Measurements from ENCODE around the gene OSTF1.

Gene OSTF1

GRCh38 chr9:75085640-75086039 lies 2.7 kb upstream of the OSTF1 start:
- DNase-seq (ENCODE audit: low read depth) = no peak

GRCh38 chr9:75086541-75087288 lies 1.6 kb upstream of the OSTF1 start:
- DNase-seq (ENCODE audit: low read depth) = no peak

DNA sequence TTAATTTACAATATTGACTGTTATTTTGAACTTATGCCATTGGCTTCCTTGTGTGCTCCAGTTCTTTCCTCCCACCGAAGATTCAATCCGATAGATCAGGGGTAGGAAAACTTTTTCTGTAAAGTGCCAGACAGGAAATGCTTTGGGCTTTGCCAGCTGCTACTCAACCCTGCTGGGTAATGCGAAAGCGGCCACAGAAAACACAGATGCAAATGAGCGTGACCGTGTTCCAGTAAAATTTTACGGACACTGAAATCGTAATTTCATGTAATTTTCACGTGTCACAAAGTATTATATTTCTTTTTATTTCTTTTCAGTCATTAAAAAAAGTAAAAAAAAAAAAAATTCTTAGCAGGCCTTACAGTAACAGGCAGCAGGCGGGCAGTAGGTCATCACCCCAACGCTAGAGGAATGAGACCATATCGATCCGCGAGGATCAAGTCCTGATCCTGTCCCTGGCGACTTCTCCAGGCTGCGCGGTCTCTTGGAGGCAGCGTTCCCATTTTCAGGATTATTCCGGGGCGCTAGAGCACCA lies 958 bp upstream of the OSTF1 start:
- DNase-seq (ENCODE audit: low read depth) = peak; percentile 24

DNA sequence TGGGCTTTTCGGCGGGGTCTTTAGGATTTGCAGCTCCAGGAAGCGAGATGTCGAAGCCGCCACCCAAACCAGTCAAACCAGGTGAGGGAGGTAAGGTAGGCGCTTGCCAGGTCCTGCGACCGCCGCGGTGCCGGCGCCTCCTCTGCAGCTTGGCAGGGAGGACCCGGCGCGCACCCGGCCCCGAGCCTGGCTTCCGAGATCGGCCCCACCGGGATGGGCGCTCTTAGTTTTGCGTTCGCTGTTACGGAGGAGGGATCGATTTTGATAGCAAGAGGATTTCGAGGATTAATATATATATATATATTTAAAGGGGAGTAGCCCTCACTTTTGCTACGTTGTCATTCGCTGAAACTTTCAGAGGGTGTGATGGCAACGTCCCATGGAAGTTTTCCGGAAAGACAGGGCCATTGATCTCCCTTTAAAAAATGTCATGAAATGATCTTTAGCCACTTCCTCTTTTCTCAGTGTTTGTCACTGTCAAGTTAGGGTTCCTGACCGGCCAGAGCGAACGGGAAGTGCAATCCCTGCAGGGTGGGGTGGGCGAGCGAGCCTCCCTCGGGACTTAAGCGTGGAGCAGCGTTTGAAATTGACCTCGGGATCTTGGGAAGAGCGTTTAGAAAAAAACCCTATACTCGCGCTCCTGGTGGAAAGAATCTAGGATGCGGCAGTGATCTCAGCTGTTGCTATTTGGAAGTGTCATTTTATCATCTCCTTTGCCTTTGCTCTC lies 495 bp downstream of the OSTF1 start:
- no peak for DNase-seq (ENCODE audit: low read depth)

- DNase-seq (ENCODE audit: low read depth) = no peak
Observed at GRCh38 chr9:75089373-75089766, 1.1 kb downstream of the OSTF1 start.

- no peak for DNase-seq (ENCODE audit: low read depth)
Observed at GRCh38 chr9:75090579-75090978, 2.3 kb downstream of the OSTF1 start.

GRCh38 chr9:75092766-75093165 lies 4.5 kb downstream of the OSTF1 start:
- DNase-seq (ENCODE audit: low read depth) = no peak

GRCh38 chr9:75096796-75097195 lies 8.5 kb downstream of the OSTF1 start:
- DNase-seq (ENCODE audit: low read depth) = no peak

- no peak for DNase-seq (ENCODE audit: low read depth)
Observed at GRCh38 chr9:75101004-75101588, 12.8 kb downstream of the OSTF1 start.

GRCh38 chr9:75102177-75102790 lies 14.0 kb downstream of the OSTF1 start:
- DNase-seq (ENCODE audit: low read depth) = no peak

DNA sequence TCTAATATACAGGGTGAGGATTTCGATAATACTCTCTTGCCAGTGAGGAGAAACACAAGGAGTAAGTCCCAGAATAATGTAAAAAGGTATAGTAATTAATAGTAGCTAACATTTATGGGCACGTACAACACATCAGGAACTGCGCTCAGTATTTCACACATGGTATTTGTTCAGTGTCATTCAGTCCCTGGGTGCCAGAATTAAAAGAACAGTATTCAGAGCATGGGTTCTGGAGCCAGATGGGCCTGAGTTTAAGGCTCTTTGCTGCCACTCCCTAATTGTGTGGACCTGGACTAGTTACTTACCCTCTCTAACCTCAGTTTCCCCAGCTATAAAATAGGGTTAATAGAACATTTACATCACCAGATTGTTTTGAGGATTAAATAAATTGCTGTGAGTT lies 16.3 kb downstream of the OSTF1 start:
- no peak for DNase-seq (ENCODE audit: low read depth)

DNA sequence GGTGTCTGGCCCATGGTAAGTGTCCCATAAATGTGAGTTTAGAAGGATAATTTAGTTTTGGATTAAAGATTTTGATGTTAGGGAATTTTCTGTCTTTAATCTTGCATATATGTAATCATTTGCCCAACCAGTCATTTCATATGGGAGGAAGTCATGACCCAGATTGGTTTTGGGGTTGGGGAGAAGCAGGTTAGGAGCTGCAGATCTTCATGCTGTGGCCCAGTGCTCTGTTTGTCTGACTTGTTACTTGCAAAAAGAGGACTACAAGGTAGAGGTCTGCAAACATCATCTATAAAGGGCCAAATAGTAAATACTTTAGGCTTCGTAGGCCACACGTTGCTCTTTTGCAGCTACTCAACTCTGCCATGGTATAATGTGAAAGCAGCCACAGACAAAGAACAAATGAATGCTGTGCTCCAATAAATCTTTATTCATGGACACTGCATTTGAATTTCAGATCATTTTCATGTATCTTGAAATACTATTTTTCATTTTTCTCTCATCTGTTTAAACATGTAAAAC lies 16.8 kb downstream of the OSTF1 start:
- no peak for DNase-seq (ENCODE audit: low read depth)

GRCh38 chr9:75105841-75106240 lies 17.5 kb downstream of the OSTF1 start:
- DNase-seq (ENCODE audit: low read depth) = no peak

DNA sequence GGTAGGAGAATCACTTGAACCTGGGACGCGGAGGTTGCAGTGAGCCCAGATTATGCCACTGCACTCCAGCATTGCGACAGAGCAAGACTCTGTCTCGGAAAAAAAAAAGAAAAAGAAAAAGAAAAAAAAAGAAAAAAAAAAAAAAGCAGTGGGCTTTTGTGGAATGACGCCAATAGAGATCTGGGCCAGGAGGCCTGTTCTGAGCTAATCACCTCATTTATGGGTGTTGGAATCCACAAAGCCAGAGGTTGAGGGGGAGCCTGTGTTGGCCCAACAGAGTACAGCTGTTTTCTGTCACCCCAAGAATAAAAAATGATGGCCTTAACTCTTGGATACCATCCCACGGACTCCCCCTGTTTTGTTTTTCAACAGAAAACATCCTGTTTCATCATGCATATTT lies 18.5 kb downstream of the OSTF1 start:
- no peak for DNase-seq (ENCODE audit: low read depth)

DNA sequence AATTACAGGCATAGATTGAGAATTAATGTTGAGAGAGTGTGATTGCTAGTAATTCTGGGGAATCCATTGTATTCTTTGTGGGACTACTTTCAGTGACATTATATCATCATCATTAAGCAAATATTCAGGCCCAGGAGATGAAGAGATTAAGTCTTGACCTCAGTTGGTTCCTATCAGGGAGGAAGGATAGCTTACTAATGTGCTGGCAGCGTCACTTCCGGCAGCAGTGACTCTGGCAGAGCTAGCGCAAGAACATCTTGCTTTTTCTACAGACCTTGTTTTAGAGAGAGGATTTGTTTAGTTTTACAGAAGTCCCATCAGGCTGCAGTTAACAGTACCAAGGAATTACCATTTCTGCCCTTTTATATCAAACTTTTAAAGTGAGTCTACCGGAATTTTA lies 20.3 kb downstream of the OSTF1 start:
- no peak for DNase-seq (ENCODE audit: low read depth)

DNA sequence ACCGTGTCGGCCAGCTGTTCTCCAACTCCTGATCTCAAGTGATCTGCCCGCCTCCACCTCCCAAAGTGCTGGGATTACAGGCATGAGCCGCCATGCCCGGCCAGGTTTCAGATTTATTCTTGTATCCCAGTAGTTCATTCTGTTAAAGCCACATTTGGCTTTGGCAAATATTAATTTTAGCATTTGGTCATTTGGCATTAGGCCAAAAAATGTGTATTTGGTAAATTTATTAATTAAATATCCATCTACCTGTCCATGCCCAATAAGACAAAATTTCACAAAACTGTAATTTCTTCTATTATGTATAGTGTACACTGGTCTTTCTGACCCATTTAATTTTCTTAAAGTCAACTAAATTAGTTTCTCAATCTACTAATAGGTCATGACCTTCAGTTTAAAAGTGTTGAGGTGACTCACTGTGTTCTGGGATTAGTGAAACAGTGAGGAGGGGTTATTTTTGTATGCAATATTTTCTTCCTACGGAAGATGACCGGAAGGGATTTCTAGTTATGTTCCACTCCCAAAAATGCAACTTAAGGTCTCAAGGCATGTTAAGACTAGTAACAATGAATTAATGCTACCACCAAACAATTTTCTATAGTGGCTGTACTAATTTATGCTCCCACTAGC lies 21.0 kb downstream of the OSTF1 start:
- DNase-seq (ENCODE audit: low read depth) = no peak

GRCh38 chr9:75111019-75111622 lies 22.8 kb downstream of the OSTF1 start:
- DNase-seq (ENCODE audit: low read depth) = no peak

GRCh38 chr9:75112789-75113188 lies 24.5 kb downstream of the OSTF1 start:
- DNase-seq (ENCODE audit: low read depth) = no peak

GRCh38 chr9:75116306-75116705 lies 28.0 kb downstream of the OSTF1 start:
- no peak for DNase-seq (ENCODE audit: low read depth)

DNA sequence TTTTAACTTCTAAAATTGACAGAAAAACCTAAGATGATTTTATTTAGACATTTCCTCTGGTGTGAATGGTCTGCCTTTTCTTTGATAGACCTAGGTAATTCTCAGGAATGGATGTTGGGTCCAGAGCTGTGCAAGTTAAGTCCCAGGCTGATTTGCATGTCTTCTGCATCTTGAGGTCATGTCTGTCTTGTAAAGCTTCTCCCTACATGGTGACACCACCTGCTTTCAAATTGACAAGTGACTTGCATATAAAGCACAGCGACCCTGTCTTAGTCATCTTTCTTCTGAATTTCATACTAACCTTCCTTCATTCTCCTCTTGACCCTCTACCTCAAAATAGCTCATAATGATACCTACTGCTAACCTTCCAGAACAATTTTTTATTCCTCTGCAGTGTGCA lies 29.2 kb downstream of the OSTF1 start:
- DNase-seq (ENCODE audit: low read depth) = no peak

GRCh38 chr9:75120686-75121085 lies 32.4 kb downstream of the OSTF1 start:
- no peak for DNase-seq (ENCODE audit: low read depth)

Data from activated T-helper 1 cell treated with Interleukin-2 at 50 U/mL for 16 hours (primary cell).